ENCODE measurements around the gene MTFR2.

- TF ChIP-seq, protein P1, sequence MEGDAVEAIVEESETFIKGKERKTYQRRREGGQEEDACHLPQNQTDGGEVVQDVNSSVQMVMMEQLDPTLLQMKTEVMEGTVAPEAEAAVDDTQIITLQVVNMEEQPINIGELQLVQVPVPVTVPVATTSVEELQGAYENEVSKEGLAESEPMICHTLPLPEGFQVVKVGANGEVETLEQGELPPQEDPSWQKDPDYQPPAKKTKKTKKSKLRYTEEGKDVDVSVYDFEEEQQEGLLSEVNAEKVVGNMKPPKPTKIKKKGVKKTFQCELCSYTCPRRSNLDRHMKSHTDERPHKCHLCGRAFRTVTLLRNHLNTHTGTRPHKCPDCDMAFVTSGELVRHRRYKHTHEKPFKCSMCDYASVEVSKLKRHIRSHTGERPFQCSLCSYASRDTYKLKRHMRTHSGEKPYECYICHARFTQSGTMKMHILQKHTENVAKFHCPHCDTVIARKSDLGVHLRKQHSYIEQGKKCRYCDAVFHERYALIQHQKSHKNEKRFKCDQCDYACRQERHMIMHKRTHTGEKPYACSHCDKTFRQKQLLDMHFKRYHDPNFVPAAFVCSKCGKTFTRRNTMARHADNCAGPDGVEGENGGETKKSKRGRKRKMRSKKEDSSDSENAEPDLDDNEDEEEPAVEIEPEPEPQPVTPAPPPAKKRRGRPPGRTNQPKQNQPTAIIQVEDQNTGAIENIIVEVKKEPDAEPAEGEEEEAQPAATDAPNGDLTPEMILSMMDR (IDR thresholded peaks at IDR 0.05): peak in 2 of 3 experiments; percentile 22 to 32
- no peak for TF ChIP-seq POLR2A (IDR thresholded peaks at IDR 0.05)
Observed at GRCh38 chr6:136288566-136289326, 38.6 kb upstream of the MTFR2 start.
